Esophagus mucosa (tissue), 1 donor: ENCODE data around the gene MICALL2. TPM values are rescaled to one million over a fixed set of nuclear protein-coding genes. Genes with fewer than 3 reads are reported as not detected.
A peak's percentile ranks its signal among the peaks of the same experiment; 100 is the strongest.

Experiments used
- ATAC-seq: fragments of 200-7000 bp; cut with Tn5 transposase; one replicate; pipeline ENCODE4 v1.9.1; 2020
- total RNA-seq: library from RNA; stranded (reverse); gene quantifications from one replicate; pipeline ENCODE4 v1.2.4, GENCODE V29; 2023
- donor health status: DM: yes; HTN: yes; CAD: no.

The MICALL2 gene
- total RNA-seq, 1 donor from 2014 or later, result 16.1 TPM

DNA sequence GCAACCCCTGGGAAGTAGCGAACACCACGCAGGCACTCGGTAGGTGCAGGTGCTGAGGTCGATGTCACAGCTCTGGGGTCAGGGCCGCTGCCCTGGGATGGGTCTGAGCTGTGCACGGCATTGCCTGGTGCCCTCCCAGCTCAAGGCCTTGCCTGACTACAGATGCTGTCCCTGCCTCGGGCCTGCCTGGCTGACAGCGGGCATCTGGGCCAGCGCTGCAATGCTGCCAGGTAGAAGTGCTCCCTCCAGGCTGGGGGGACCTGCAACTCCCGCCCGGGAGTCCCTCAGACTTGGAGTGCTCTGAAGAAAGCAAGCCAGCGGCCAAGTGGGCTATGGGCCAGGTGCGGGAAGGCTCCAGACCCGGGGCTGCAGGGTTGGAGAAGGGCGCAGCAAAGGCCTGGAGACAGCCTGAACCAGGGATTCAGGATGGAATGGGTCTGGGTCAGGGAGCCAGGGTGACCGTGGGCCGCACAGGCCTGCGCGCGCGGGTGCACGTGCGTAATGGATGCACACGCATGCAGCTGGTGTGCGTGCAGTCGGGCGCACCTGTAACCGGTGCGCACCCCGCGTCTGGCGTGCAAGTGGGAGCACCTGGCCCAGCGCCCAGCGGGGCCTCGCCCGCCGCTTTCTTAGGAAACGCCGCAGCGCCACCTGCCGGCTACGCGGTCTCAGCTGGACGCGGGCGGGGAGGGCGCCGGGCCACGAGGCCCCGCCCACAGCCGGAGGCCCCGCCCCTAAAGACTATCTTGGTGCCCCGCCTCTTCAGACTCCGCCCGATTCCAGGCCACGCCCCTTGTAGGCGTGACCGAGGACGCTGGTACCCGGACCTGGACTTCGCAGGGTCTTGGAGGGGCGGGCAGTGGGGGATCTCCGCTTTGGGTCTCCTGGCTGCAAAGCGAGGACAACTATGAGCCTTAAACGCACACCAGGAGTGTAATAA lies 46.7 kb downstream of the MICALL2 start:
- ATAC-seq, result peak; percentile 93

DNA sequence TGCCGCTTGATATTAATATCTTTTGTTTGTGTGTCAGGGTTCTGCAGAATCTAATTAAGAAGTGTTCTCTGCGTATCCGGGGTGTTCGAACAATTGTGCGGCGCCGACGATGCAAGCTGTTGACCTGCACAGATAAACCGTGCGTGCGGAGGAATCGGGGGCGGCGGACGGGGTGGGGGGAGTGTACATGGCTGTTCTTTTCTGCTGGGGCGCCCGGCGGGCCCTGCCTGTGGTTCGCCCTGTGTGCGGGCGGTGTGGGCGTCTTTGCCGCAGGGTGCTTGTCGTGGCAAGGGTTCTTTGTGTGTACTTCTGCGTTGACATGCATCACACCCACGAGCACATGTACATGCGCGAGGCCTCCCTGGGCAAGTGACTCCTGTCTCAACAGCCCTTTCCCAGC lies 47.9 kb downstream of the MICALL2 start:
- no peak for ATAC-seq

DNA sequence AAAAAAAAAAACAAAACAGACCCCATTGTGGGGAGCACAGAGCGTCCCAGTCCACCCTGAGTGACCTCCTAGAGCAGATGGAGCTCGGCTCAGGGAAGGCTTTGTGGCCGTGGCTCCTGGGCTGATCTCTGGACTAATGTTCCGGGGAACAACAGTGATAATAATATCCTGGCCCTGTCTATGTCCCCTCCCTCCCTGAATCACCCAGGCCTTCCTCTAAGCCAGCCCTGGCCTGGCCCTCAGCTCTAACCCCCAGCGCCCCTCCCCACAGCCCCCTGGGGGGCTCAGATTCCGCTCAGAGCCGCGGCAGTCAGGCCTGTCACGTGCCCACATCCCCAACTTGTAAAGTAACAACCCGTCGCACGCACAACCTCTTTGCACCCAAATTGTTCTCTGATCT lies 48.3 kb downstream of the MICALL2 start:
- no peak for ATAC-seq

DNA sequence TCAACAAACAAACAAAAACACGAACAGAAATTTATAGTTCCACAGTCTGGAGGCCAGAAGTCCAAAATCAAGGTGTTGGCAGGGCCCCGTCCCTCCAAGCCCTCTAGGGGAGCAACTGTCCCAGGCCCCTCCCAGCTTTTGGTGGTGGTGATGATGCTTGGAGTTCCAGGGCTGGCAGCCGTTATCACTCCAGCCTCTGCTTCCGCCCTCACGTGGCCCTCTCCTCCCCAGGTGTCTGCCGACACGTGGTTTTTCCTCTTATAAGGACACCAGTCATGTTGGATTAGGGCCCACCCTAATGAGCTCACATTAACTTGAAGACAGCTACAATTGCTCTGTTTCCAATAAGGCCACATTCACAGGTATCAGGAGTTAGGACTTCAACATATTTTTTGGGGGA lies 49.7 kb downstream of the MICALL2 start:
- ATAC-seq, result no peak

DNA sequence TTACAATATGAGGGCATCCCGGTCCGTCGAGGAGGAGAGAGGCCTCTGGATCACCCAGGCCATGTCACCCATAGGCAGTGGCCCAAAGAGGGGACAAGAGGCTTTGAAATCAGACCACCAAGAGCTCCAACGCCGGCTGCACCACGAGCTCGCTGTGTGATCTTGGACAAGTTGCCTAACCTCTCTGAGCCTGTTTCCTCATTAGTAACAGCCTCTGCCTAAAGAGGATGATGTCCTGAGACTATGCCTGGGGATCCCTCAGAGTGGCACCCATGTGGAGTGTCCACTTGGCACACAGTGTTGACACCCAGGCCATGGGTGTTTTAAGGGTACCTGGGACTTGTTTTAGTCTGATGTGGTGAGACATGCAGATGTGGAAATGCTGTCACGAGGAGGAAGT lies 50.8 kb downstream of the MICALL2 start:
- ATAC-seq, result no peak

DNA sequence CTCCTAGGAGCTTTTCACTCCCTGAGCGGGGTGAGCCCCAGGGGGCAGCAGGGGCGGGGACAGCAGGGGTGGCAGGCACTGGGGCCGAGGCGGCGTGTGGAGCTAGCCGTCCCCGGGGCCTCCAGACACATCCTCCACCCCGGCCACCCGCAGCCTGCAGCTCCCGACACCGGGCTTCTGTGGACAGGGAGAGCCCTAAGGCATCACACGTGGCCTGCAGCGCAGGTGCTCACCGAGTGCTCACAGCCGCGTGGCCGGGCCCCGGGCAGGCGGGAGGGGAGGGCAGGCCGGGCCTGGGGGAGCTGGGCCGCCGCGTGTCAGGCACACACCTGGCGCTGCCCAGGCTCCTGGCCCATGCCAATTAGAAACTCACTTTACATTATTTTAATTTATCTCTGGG lies 51.4 kb downstream of the MICALL2 start:
- no peak for ATAC-seq

DNA sequence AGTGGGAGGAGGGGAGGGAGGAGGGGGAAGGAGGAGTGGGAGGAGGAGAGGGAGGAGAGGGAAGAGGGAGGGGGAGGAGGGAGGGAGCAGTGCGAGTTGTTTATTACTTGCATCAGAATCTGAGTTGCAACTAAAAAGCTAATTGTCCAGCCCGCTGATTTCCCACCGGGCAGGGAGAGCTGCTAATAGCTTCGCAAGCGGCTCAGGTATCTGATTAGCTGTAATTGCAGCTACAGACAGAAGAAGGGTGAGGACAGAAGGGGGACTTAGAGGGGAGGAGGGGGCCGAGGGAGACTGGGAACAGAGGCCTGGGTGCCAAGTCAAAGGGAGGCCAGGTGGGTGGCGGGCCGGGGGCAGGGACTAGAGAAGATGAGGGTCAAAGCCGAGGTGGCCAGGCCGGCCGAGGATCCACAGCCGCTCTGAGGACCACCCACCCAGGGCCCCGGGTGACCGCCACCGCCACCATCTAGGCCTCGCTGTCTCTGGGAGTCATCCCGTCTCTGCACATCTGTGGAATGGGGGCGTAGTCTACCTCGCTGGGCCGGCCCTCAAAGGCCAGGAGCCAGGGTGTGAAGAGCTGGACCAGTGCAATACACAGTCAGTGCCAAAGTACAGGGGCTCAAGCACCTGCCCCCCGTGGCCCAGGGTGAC lies 54.2 kb downstream of the MICALL2 start:
- ATAC-seq, result no peak

DNA sequence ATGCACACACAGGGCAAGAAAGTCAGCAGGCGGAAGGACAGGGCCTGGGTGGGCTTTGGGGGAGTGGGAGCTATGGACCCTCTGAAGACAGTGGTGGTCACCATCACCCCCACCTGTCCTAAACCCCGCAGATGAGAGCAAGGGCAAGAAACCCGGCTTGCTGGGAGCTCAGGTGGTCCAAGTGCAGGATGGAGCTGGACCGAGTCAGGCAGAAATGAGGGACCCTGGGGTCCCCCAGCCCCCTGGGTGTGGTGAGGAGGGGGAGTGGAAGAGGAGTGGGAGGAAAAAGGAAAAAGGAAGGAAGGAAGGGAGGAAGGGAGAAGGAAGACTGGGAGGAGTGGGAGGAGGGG lies 54.8 kb downstream of the MICALL2 start:
- no peak for ATAC-seq

DNA sequence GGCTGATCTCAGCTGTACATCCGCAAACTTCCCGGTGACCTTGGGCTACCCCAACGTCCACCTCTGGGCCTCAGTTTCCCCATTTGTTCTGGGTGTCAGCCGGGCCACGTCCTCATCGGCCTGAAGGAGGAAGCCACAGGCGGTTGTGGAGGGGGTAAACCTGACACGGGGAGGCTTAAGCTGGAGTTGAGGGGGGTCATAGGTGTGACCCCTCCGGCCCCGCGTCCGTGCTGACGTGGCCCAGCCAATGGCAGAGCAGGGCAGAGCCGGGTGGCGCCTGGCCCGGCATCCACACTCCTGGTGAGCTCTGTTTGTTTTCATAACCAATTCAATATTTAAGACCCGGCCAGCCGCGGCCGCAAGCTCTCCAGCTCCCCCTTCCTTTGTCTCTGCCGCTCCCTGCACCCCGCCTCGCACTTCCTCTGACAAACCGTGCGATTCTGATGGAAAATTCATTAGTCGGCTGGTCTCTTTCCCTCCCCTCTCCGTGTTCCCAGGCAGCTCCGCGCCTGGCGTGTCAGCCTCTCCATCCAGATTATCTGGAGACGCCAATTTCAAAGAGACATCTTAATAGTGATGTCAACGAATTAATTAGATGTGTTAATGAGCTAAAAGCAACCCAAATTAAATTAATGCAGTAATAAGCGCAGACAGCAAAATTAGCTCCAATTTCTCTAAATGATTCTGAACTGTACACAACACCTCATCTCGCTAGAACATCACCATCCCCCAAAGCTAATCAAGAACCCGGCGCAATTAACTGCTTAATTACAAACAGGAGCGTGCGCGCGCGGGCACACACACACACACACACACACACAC lies 55.4 kb downstream of the MICALL2 start:
- ATAC-seq, result no peak

DNA sequence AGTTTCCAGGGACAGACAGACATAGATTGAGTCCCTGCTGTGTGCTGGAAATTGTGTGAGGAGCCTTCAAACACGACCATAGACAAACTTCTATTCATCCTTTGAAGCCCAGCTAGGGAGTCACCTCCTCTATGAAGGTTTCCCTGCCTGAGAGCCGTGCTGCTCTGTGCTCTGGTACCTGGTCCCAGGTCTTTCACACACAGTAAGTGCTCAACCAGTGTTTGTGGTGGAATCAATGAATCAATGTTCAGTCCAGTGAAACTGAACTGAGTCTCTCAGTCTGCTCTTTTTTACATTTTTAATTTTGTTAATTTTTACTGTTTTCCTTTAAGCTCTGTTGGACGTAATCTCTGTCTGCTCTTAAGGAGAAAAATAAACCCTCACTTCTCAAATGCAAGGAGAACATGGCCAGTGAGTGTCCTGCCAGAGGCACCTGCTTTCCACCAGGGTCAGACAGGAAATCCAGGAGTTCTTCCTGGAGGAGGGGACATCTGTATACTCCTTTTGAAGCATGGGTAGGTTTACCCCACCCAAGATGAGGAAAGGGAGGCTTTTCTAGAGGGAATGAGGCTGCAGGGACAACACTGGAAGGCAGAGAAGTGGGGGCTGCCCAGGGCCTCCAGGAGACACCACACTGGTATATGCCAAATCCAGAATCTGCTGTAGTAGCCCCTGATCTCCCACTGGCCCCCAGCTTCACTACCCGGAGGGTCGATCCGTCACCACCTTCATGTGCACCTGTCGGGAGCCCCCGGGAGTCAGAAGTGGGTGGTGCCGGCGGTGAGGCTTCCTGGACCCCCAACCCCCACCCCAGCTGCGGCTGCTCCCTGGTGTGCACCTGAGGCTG lies 56.3 kb downstream of the MICALL2 start:
- ATAC-seq, result no peak

DNA sequence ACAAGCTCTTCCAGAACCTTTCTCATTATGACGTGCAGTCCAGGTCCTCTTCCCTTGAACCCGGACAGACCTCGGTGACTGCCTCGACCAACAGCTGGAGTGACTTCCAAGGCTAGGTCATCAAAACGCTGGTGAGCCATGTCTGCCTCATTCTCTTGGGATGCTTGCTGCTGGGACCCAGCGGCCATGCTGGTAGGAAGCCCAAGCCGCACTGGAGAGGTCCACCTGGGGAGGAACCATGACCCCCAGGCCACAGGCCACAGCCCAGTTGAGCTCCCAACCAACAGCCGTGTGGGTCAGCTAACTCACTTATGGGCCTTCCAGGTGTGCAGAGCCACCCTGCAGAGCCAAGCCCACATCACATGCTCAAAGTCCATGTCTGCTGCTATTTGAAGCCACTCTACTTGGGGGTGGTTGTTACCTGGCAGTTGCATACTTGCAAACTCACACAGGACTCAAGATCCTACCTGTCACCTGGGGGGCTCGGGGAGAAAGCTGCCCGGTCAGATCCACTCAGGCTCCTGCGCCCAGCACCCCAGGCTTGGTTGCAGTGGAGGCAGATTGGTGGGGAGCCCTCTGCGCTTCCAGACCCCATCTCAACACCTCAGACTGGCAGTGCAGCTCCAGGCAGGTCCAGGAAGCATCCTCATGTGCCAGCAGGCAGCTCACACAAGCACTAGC lies 57.0 kb downstream of the MICALL2 start:
- no peak for ATAC-seq

DNA sequence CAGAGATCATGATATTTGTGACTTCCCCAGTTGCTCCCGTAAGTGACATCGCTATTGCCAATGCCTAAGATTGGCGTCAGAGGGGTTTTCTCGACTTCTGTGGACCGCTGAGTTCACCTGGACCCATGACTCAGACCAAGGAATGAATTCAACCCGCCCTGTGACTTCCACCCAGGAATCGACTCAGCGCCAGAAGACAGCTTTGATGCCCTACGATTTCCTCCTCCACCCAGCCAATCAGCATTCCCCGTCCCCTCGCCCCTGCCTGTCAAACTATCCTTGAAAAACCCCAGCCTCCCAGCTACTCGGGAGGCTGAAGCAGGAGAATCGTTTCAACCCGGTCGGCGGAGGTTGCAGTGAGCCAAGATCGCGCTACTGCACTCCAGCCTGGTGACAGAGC lies 58.3 kb downstream of the MICALL2 start:
- no peak for ATAC-seq

DNA sequence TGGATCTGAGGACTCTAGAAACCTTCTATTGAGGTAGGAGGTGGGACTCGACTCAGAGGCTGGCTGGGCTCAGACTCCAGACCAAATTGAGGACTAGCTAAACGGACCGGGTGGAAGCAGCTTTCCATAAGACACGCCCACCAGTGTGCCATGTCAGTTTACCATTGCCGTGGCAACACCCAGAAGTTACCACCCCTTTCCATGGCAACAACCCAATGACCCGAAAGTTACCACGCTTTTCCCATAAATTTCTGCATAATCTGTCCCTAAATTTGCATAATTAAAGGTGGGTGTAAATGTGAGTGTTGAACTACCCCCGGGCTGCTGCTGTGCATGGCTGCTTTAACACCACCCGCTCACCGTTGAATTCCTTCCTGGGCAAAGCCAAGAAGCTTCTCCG lies 58.9 kb downstream of the MICALL2 start:
- no peak for ATAC-seq

DNA sequence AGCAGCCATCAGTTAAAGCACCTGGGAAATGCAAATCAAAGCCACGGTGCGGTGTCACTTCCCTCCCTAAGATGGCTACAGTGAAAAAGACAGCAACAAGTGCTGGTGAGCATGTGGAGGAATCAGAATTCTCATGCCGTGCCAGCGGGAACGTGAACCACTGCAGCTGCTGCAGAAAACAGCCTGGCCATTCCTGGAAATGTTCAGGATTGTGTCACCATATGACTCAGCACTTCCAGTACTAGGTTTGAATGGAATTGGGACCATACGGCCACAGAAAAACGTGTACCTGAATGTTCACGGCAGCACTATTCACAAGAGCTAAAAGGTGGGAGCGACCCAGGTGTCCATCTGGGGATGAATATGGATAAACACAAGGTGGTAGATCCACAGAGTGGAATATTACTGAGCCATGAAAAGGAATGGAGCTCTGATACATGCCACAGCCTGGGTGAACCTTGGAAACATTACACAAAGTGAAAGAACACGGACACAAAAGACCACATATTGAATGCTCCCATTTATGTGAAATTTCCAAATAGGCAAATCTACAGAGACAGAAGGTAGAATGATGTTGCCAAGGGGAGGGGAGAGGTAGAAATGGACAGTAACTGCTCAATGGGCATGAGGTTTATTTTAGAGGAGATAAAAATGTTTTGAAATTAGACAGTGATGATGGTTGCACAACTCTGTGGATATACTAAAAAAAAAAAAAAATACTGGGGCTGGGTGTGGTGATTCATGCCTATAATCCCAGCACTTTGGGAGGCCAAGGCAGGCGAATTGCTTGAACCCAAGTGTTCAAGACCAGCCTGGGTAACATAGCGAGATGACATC lies 61.6 kb downstream of the MICALL2 start:
- no peak for ATAC-seq

DNA sequence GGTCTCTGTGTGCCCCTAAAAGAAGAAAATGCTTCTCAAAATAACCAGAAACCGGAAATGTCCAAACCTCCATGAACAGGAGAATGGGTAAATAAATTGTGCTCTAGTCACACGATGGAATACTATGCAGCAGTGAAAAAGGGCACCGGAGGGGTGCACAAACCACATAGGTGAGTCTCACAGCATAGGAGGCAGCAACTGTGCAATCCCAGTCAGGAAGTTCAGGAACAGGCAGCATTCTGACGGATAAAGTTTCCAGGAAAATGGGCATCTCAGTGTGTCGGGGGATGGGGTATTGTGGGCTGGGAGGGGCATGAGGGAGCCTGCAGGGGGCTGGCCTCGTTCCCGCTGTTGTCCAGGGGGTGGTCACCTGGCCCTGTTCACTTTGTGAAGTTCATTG lies 63.1 kb downstream of the MICALL2 start:
- no peak for ATAC-seq

DNA sequence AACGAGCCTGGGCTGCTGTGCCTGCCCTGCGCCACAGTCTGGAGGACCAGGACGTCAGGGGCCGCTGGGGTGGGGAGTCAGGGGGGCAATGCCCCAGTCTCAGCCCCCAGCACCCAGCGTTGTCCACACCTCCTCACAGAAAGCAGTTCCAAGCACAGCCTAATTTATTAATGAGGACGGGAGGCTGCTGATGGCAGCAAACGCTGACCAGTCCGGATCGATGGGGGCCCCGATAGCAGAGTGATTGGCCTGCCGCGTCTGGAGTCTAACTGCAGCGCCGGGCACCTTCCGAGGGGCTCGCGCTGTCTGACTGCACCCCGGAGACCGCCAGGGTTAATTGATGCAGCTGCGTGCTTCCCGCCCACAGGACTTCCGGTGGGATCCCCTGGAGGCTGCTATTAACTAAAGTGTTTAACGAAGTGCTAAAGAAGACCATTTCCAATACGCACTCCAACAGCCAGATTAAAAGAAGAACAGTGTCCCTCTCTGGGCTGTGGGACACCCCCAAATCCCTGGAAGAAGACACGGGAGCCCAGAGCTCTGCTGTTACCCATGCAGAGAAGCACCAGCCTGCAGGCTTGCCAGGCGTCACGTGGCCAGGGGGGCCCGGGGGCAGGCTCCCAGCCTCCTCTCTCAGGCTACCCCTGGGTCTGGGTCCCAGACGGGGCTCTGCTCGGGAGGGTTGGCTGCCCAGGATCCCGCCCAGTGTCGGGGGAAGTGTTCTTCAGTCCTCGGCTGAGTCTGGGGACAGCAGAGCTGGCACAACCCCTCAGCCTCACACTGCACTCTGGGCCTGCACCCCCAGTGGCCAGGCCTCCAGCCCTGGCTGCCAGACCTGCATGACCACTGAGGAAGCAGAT lies 63.8 kb downstream of the MICALL2 start:
- ATAC-seq, result no peak

DNA sequence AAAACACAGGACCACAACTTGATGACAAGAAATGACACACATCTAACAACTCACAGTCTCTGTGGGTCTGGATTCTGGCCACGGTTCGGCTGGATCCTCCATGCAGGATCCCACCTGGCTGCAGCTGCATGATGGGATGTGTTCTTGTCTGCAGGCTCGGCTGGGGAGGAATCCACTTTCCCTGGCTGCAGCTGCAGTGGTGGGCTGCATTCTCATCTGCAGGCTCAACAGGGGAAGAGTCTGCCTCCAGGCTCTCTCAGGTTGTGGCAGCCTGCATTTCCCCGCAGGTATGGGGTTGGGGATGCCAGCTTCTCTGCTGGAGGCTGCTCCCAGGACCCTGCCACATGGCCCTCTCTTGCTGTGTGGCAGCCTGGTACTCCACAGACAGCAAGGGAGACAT lies 64.9 kb downstream of the MICALL2 start:
- no peak for ATAC-seq

DNA sequence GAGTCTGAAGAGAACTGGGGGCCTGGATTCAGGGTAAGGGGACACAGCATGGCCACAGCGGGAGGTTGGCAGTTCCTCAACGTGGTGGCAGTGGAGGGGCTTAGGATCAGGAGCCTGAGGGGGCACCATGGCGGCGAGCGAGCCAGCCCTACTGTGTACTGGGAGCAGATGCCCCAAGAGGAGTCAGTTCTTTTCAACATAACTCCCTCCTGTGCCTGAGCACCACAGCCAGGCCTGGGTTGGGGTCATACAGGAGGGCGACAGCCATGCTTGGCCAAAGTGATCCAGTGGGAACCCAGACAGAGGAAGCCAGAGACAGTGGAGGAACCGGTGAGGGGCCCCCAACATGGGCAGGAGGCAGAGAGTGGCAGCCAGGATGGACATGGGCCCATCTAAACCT lies 65.8 kb downstream of the MICALL2 start:
- ATAC-seq, result no peak

DNA sequence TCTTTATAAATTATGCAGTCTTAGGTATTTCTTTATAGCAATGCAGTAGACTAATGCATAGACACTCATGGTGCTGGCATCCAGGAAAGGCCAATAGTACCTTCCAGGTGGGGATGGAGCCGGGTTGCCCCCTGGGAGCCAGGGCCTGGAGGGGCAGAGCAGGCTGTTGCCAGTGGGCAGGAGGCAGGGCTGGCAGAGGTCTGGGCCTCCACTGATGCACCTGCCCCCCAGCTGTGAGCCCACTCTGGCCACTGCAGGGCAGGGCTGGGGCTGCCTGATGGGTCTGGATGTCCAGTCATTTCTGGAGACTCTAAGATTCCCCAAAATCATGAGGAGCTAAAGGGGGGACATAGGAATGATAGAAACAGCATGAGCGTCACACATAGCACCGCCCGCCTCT lies 66.7 kb downstream of the MICALL2 start:
- no peak for ATAC-seq

DNA sequence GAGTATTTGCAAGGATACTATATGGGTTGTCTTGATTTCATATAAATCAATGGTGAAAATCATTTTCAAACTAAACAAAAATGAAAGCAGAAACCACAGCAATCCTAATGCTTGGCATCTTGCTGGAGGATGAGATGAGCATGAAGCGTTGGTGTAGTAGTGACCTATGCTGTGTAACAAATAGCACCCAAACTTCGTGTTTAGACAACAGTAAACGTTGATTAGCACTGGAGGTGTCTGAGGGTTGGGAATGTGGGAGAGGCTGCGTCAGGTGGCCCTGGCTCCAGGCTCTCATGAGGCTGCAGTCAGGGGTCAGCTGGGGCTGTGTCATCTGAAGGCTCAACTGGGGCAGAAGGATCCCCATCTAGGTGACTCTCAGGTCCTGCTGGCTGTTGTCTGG lies 67.8 kb downstream of the MICALL2 start:
- ATAC-seq, result no peak
